Measurements from ENCODE around the gene TSPAN6. TPM values are rescaled to one million over a fixed set of nuclear protein-coding genes. Genes with fewer than 3 reads are reported as not detected.

The TSPAN6 gene, protein sequence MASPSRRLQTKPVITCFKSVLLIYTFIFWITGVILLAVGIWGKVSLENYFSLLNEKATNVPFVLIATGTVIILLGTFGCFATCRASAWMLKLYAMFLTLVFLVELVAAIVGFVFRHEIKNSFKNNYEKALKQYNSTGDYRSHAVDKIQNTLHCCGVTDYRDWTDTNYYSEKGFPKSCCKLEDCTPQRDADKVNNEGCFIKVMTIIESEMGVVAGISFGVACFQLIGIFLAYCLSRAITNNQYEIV
- under 1 TPM; 0.17 TPM for total RNA-seq

DNA sequence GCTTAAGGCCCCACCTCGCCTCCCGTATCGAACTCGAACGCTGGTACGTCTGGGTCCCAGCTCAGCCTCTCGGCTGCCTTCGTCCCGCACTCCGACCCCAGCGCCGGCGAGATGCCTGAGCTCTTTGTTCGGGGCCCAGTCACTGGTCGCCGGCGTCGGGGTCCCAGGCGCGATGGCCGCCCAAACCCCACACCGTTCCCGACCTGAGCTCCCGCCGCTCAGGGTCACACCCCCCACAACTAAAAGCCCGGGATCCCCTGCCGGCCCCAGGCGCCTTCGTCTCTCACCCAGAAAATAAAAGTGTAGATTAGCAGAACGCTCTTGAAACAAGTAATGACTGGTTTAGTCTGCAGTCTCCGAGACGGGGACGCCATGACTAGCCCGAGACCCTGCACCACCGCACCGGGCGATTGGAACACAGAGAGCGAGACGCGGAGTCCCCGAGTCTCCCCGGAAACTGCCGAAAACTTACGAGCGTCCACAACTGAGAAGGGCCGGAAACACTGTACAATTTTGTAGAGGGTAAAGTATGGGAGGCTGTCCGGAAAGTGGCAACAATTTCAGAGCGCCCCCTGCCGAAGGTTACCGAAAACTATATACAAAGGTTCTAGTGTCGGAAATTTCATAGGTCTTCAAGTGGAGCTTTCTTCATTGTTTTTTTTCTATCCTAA is at the start of gene TSPAN6:
TSS of gene TSPAN6 (minus strand) at position 486 of the 671 bp plus-strand sequence. CDS start at position 374, 112 bp downstream.
- peak; percentile 100 for ATAC-seq (ENCODE audit: low read depth)
- Mint-ChIP-seq H3K4me3 (peak within 1 kb of the TSS; percentile 89), H3K27ac (peak within 1 kb of the TSS; percentile 72), H3K9me3 (no peaks in the 10 kb centered on the region), H3K27me3 (peaks cover 20% of the 10 kb centered on the region), H3K4me1 (peaks cover 2% of the 10 kb centered on the region), H3K36me3 (no peaks in the 10 kb centered on the region)
- DNase-seq: peak; percentile 66
- POLR2A ChIA-PET: no interaction called here

- ATAC-seq (ENCODE audit: low read depth) (no peak), DNase-seq (no peak)
- H3K4me3 Mint-ChIP-seq: no peak overlapping the region
- H3K27me3 Mint-ChIP-seq: no peaks in the 10 kb centered on the region
- H3K4me1 Mint-ChIP-seq: peaks cover 10% of the 10 kb centered on the region
- no peaks in the 10 kb centered on the region for H3K9me3 Mint-ChIP-seq
- no peak overlapping the region for H3K27ac Mint-ChIP-seq
- POLR2A ChIA-PET: no interaction called here
- no peaks in the 10 kb centered on the region for H3K36me3 Mint-ChIP-seq
These were observed 49.3 kb upstream of the TSPAN6 start for GRCh38 chrX:100685997-100686305.

DNA sequence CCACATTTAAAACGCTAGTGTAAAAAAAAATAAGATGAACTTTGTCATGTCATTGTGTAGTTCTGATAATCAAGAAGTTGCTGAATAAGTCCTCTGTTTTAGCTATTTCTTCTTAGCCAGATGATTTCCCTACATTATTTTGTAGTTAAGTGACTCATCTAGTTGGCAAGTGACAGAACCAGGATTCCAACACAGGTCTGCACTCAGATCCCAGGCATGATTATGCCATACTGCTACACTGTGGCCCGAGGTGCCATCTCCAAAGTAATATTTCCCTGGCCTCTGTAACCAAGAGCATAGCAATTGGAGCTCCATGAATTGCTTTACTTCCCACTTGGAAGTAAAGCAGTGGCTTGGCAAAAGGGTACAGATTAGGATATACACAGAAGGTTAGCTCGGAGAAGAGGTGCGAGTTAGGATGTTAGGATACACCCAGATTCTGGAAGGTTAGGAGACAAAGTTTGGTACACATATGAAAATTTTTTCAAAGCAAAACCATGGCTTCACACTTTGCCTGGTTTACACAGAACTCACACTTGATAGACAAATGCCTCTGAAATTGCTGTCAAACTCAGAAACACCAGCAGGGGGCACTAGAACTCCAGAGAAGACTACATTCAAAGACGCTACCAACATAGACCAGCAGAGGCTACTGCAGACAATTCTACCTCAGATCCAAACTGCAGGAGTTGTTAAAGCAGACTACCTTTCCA is 48.8 kb upstream of the TSPAN6 start:
- peaks cover 10% of the 10 kb centered on the region for H3K4me1 Mint-ChIP-seq
- no peak overlapping the region for H3K4me3 Mint-ChIP-seq
- no peaks in the 10 kb centered on the region for H3K36me3 Mint-ChIP-seq
- no peaks in the 10 kb centered on the region for H3K27me3 Mint-ChIP-seq
- no peak overlapping the region for H3K27ac Mint-ChIP-seq
- no peak for DNase-seq
- peak; percentile 65 for ATAC-seq (ENCODE audit: low read depth)
- H3K9me3 Mint-ChIP-seq: no peaks in the 10 kb centered on the region
- POLR2A ChIA-PET: no interaction called here

GRCh38 chrX:100682939-100683338 is 46.3 kb upstream of the TSPAN6 start:
- ATAC-seq (ENCODE audit: low read depth): no peak
- no peak for DNase-seq
- POLR2A ChIA-PET: no interaction called here
- Mint-ChIP-seq H3K27ac (no peak overlapping the region), H3K36me3 (no peaks in the 10 kb centered on the region), H3K9me3 (no peaks in the 10 kb centered on the region), H3K27me3 (peaks cover 2% of the 10 kb centered on the region), H3K4me3 (no peak overlapping the region), H3K4me1 (peaks cover 7% of the 10 kb centered on the region)

- no peak overlapping the region for H3K27ac Mint-ChIP-seq
- no peaks in the 10 kb centered on the region for H3K9me3 Mint-ChIP-seq
- ATAC-seq (ENCODE audit: low read depth) (no peak), DNase-seq (no peak)
- POLR2A ChIA-PET: no interaction called here
- H3K27me3 Mint-ChIP-seq: peaks cover 2% of the 10 kb centered on the region
- H3K36me3 Mint-ChIP-seq: no peaks in the 10 kb centered on the region
- H3K4me3 Mint-ChIP-seq: no peak overlapping the region
- no peaks in the 10 kb centered on the region for H3K4me1 Mint-ChIP-seq
These were observed 45.0 kb upstream of the TSPAN6 start for GRCh38 chrX:100681599-100681998.

DNA sequence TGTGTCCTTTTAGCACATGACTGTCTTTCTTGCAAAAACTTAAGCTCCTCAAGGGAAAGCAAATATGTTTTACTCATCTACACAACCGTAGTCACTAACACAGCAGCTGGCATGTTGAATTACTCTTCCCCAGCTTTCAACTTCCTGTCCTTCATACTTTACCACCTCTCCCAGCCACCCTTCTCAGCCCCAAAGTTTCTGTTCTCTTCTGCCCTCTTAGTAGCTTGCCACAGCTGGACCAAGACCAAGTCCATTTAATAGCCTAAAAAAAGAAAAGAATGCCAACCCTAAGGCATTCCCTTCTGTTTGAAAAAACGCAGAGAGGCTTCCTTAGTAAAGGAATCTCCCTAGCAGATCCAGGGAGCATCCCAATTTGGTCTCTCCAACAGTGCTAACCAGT is 44.1 kb upstream of the TSPAN6 start:
- DNase-seq (no peak), ATAC-seq (ENCODE audit: low read depth) (no peak)
- POLR2A ChIA-PET: no interaction called here
- no peaks in the 10 kb centered on the region for H3K9me3 Mint-ChIP-seq
- no peaks in the 10 kb centered on the region for H3K4me1 Mint-ChIP-seq
- no peaks in the 10 kb centered on the region for H3K36me3 Mint-ChIP-seq
- H3K27me3 Mint-ChIP-seq: peaks cover 2% of the 10 kb centered on the region
- no peak overlapping the region for H3K27ac Mint-ChIP-seq
- H3K4me3 Mint-ChIP-seq: no peak overlapping the region

- Mint-ChIP-seq H3K9me3 (no peaks in the 10 kb centered on the region), H3K4me3 (no peak overlapping the region), H3K27me3 (peaks cover 2% of the 10 kb centered on the region), H3K36me3 (no peaks in the 10 kb centered on the region), H3K4me1 (no peaks in the 10 kb centered on the region), H3K27ac (no peak overlapping the region)
- no peak for DNase-seq
- POLR2A ChIA-PET: no interaction called here
- no peak for ATAC-seq (ENCODE audit: low read depth)
These were observed 41.1 kb upstream of the TSPAN6 start for GRCh38 chrX:100677611-100678181.

DNA sequence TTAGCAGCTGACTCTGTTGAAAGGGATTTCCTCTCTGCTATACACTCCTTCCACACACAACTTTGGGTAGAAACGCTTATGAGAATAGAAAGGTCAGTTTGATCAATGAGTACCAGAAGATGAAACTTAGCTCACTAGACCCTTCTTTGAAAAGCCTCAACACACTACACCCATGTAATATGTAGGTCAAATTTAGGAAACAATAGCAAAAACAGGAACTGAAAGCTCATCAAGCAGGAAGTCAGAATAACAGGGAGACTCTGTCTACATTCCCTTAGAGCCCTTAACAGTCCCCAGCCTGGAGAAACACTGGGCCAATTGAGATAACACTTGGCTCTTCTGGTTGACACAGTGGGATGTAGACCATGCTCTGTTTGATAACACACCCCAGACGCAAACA is 38.1 kb upstream of the TSPAN6 start:
- Mint-ChIP-seq H3K27ac (no peak overlapping the region), H3K4me1 (no peaks in the 10 kb centered on the region), H3K36me3 (no peaks in the 10 kb centered on the region), H3K9me3 (no peaks in the 10 kb centered on the region), H3K4me3 (no peak overlapping the region), H3K27me3 (peaks cover 4% of the 10 kb centered on the region)
- ATAC-seq (ENCODE audit: low read depth): no peak
- POLR2A ChIA-PET: no interaction called here
- no peak for DNase-seq

GRCh38 chrX:100673397-100673953 is 36.9 kb upstream of the TSPAN6 start:
- Mint-ChIP-seq H3K36me3 (no peaks in the 10 kb centered on the region), H3K4me3 (no peak overlapping the region)

DNA sequence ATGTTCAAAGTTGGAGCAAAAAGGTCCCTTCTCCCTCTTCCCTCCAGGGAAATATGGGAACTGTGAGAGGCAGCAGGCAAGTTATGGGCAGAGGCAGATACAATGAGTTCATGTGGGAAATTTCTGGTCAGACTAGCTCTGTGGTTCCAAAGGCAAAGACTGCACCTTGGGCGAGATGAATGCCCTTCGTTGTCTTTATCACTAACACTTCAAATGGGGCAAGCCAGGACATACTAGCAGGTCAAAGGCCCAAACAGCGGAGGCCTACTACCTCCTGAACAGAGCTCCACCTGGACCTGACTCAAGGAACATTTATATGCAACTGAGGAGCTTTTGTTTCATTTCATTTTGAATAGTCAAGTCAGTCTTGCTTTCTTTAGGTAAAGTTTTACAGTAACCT is 36.4 kb upstream of the TSPAN6 start:
- Mint-ChIP-seq H3K4me1 (no peaks in the 10 kb centered on the region), H3K27ac (no peak overlapping the region), H3K27me3 (peaks cover 4% of the 10 kb centered on the region), H3K4me3 (no peak overlapping the region), H3K36me3 (no peaks in the 10 kb centered on the region), H3K9me3 (no peaks in the 10 kb centered on the region)
- ATAC-seq (ENCODE audit: low read depth) (no peak), DNase-seq (no peak)
- POLR2A ChIA-PET: no interaction called here

More at GRCh38 chrX:100673397-100673953, 36.9 kb upstream of the TSPAN6 start:
- POLR2A ChIA-PET: no interaction called here
- no peak for DNase-seq
- Mint-ChIP-seq H3K4me1 (no peaks in the 10 kb centered on the region), H3K27ac (no peak overlapping the region), H3K9me3 (no peaks in the 10 kb centered on the region), H3K27me3 (peaks cover 3% of the 10 kb centered on the region)
- ATAC-seq (ENCODE audit: low read depth): no peak

DNA sequence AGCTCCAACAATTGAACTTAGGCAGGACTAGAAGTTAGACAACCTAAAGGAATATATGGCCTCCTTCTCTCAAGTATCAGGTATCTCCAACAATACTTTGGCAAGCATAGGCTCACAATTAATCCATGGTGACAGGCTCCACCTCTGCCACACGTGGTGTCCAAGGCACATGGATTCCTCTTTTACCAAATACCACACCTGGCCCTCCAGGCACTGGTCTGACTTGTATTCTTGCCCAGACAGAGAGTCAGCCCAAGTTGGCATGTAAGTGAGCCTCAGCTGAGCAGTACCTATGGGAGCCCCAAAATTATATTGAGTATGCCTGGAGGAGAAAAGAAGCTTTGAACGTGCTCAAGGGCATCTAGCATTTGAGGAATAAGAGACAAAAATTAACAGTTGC is 27.0 kb upstream of the TSPAN6 start:
- DNase-seq (no peak), ATAC-seq (ENCODE audit: low read depth) (no peak)
- Mint-ChIP-seq H3K27ac (no peak overlapping the region), H3K4me1 (no peaks in the 10 kb centered on the region), H3K9me3 (no peaks in the 10 kb centered on the region), H3K4me3 (no peak overlapping the region), H3K27me3 (peaks cover 2% of the 10 kb centered on the region), H3K36me3 (no peaks in the 10 kb centered on the region)
- POLR2A ChIA-PET: no interaction called here

- Mint-ChIP-seq H3K27ac (no peak overlapping the region), H3K9me3 (no peaks in the 10 kb centered on the region), H3K36me3 (no peaks in the 10 kb centered on the region), H3K4me1 (no peaks in the 10 kb centered on the region), H3K4me3 (no peak overlapping the region), H3K27me3 (no peaks in the 10 kb centered on the region)
- DNase-seq (no peak), ATAC-seq (ENCODE audit: low read depth) (no peak)
- POLR2A ChIA-PET: no interaction called here
These were observed 26.2 kb upstream of the TSPAN6 start for GRCh38 chrX:100662796-100663195.

GRCh38 chrX:100662170-100662569 is 25.6 kb upstream of the TSPAN6 start:
- POLR2A ChIA-PET: no interaction called here
- Mint-ChIP-seq H3K4me3 (no peak overlapping the region), H3K9me3 (no peaks in the 10 kb centered on the region), H3K27ac (no peak overlapping the region), H3K36me3 (no peaks in the 10 kb centered on the region), H3K27me3 (no peaks in the 10 kb centered on the region), H3K4me1 (no peaks in the 10 kb centered on the region)
- DNase-seq (no peak), ATAC-seq (ENCODE audit: low read depth) (no peak)

All from activated naive CD8-positive, alpha-beta T cell treated with anti-CD3 and anti-CD28 coated beads, Interleukin-2, amount 10 ng/mL, durations not matched to agents 7 days and 5 days (primary cell).